ENCODE measurements around the gene CALD1.

GRCh38 chr7:134835463-134835823 lies 56.0 kb downstream of the CALD1 start:
- TF ChIP-seq EZH2phosphoT487 (IDR thresholded peaks at IDR 0.05; ENCODE audit: unreplicated experiment) (no peak), CTCF (conservative IDR thresholded peaks at IDR 0.05; ENCODE audit: low read depth in 2 of 2) (no peak), POLR2AphosphoS5 (IDR thresholded peaks at IDR 0.05; ENCODE audit: low read depth) (no peak), ETS1 (IDR thresholded peaks at IDR 0.05) (no peak), EZH2 (IDR thresholded peaks at IDR 0.05; ENCODE audit: low read depth, unreplicated experiment) (no peak), ZNF462 (CRISPR knock-in tag; IDR thresholded peaks at IDR 0.05) (no peak), STAT1 (IDR thresholded peaks at IDR 0.05; ENCODE audit: unreplicated experiment) (no peak), ZNF114 (CRISPR knock-in tag; IDR thresholded peaks at IDR 0.05) (no peak), CREB1 (CRISPR knock-in tag; IDR thresholded peaks at IDR 0.05; ENCODE audit: low read depth) (no peak), REST (IDR thresholded peaks at IDR 0.05; ENCODE audit: unreplicated experiment) (no peak), JUNB (IDR thresholded peaks at IDR 0.05; ENCODE audit: unreplicated experiment) (no peak), ZNF331 (CRISPR knock-in tag; IDR thresholded peaks at IDR 0.05; ENCODE audit: low read depth) (no peak), NANOG (IDR thresholded peaks at IDR 0.05; ENCODE audit: borderline replicate concordance) (no peak)

Data from GM23338 (cell line).